ENCODE results near the gene ABHD16A. TPM values are rescaled to one million over a fixed set of nuclear protein-coding genes. Genes with fewer than 3 reads are reported as not detected.

Gene ABHD16A
- total RNA-seq, 2 donors from 2014 or later = 38.3 to 39.4 TPM

DNA sequence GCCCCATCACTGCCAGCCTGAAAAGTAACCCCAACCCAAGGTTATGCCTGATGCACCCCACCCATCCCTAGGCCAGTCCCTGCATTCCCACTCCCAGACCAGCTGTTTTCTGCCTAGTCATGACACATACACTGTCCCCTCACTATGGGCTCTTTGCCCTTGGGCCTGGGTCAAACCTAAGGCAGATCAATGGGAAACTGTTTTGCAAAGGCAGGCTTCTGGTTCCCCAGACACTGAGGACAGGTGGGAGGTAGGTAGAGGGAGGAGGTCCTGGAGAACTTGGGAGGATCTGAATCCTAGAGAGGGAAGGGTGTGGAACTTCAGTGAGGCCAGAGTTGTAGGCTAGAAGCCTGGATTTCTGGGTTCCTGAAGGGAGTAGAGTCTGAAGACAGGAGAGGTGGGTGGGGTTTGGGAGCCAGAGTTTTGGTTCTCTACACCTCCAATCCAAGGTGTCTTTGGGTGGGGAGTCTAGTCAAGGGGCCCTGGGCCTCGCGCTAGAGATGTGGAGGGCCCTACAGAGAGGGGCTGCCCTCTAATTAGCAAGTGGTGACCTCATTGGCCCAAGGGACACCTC is 31.2 kb upstream of the ABHD16A start:
- intact Hi-C loops (cut with DNase I) = loop anchor here in 1 of 2 donors (10.0 kb wide), 1 partner anchor 60 kb away; the partner anchor contains the start of gene VARS1
- DNase-seq (ENCODE audit: low spot score) = no peak

GRCh38 chr6:31733734-31734133 is 30.6 kb upstream of the ABHD16A start:
- DNase-seq (ENCODE audit: low spot score) = no peak
- intact Hi-C loops (cut with DNase I) = loop anchor here (1.0 to 10.0 kb wide), 2 partner anchors 20 to 61 kb away; partner anchors contain the start of gene VARS1 (in 1 of the 2)

DNA sequence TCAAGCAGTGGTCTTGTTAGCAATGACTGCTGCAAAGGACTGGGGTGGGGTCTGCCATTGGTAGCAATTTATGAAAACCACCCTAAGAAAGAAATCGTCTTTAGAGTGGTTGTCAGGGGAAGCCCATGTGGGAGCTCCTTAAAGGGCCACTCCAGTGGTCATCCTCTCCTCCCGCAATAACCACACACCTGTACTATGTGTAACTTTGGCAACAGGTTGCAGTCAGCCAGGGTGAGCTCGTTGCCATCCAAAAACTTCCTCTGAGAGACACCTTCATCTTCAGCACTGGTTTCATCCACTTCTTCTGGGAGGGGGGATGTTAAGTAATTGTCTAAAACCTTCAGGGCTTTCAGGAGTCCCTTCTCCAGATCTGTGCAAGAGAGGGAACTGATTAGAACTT is 28.9 kb upstream of the ABHD16A start:
- DNase-seq (ENCODE audit: low spot score) = no peak
- intact Hi-C loops (cut with DNase I) = loop anchor here in 1 of 2 donors (10.0 kb wide), 1 partner anchor 63 kb away; the partner anchor contains the start of gene VARS1

DNA sequence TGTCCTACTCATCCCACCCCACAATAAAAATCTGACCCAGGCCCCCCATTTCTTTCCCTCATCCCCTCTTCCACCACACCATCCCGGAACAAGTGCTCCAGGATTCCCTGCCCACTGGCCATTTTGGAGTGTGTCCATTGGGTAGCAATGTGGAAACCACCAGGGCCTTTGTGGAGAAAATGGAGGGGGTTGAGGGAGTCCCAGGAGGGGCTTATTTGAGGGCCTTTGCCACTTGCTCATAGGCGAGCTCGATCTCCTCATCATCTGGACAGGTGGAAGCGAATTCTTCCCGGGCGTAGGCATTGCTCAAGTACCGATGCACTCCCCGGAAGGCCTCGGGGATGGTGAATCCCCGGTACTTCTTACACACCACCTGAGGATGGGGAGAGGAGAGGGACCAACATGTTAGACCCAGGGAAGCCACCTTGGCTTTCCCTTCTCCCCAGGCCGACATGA is 27.5 kb upstream of the ABHD16A start:
- intact Hi-C loops (cut with DNase I) = loop anchor here in 1 of 2 donors (10.0 kb wide), 1 partner anchor 64 kb away; the partner anchor contains the start of gene VARS1
- no peak for DNase-seq (ENCODE audit: low spot score)

DNA sequence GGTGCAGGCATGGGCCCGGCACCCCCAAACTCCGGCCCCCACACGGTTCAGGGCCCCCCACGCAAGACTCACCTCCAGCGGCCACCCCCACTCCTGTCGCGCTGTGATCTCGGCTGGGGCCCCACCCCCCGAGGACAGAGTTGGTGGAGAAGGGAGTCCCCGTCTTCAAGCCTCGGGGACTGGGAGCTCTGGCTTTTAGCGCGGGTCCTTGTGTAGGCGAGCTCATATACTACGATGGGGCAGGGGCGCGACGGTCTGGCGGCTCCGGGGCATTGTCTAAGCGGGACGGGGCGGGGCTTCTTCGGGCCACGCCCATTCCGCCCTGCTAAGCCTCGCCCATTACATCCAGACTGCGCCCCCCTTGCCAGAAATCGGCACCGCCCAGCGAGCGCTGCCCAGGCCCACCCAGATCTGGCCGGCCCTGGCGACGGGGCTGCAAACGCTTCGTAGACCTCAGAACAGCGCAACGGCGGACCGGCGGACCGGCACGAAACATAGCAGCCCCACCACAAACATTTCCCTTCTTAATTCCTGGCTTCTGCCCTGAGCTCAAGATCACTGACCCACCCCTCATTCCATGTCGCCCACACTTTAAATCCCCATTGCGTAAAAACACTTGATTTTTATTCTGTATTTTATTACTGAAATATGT is 27.0 kb upstream of the ABHD16A start:
- DNase-seq (ENCODE audit: low spot score) = peak; percentile 97
- intact Hi-C loops (cut with DNase I) = loop anchor here (10.0 kb wide), 2 partner anchors 65 to 725 kb away; partner anchors contain the start of gene VARS1 (in 2 of the 2)

- intact Hi-C loops (cut with DNase I) = loop anchor here in 1 of 2 donors (10.0 kb wide), 2 partner anchors 65 to 725 kb away; partner anchors contain the start of gene VARS1
- DNase-seq (ENCODE audit: low spot score) = peak; percentile 98
Observed at GRCh38 chr6:31729515-31729978, 26.4 kb upstream of the ABHD16A start.

GRCh38 chr6:31728767-31729514 is 25.8 kb upstream of the ABHD16A start, which contains the start of gene DDAH2:
Gene DDAH2, minus strand, starts transcription at chr6:31729299. Its CDS starts 138 bp downstream, at chr6:31729161.
- intact Hi-C loops (cut with DNase I) = loop anchor here in 1 of 2 donors (10.0 kb wide), 2 partner anchors 66 to 724 kb away; partner anchors contain the start of gene VARS1
- DNase-seq (ENCODE audit: low spot score) = peak; percentile 85

DNA sequence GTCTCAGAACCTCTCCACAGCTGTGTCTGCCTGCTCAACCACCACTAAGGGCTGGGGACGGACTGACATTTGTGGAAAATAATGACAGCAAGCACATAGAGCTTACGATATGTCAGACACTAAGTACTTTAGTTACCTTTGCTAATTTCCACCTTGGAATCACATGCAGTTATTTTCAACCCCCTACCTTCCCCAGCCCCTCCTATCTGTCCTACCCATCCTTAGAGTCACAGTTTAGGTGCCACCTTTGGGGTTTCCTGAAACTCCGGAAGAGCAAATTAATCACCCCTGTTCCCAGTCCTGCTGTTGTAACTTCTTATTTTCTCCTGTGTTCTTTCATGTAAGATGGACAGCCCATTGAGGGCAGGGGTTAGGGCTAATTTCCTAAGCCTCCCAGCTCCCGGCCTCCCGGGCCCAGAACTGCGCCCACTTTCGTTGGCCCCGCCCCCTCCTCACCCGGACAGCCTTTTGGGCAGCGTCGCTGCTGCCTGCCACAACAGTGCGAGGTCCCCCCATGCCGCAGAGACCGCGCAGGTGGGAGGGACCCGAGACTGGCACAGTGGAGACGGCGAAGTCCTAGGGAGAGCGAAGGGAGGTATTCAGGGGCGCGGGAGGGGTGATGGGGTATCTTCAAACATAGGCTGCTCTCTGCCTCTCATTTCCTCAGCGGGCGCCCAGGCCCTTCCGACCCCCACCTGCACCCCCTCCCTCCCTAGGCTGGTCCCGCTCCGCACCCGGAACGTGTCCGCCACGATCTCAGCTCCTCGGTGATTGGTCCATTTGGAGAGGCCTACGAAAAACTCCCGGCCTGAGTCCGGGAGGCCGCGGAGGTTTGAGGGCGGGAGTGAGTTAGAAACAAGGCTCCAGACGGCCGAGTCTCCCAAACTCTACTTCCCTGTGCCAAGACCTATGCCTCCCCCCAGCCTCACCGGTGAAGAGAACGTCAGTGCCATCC is 24.9 kb upstream of the ABHD16A start:
- DNase-seq (ENCODE audit: low spot score) = no peak

DNA sequence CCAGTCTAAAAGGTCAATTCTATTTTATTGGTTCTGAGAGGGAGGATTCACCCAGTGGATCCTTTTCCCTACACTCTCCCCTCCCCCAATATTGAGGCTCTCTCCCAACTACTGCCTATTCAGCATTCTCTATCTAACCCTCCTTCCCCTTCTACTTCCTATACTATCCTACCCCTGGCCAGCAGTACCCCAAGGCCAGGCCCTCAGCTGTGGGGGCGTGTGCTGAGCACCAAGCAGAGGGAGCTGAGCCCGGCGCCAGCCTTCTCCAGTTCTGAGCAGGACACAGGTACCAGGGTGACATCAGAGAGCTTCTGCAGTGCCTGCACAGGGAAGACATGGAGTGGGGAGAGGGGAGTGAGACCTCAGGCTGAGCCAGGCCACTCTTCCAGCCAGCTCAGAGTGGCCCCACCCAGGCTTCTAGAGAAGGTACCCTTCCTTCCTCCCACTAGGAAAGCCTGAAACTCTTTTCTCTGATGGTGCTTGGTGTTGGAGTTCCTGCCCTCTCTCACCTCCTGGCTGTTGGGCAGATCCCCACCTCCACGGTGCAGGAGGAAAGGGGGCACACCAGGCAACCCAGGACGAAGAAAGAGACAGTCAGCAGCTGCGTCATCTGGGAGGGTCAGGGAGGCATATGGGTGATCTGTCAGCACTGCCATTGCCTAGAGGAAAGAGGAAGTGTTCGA is 24.1 kb upstream of the ABHD16A start:
- intact Hi-C loops (cut with DNase I) = loop anchor here in 1 of 2 donors (10.0 kb wide), 2 partner anchors 68 to 722 kb away; partner anchors contain the start of gene VARS1
- DNase-seq (ENCODE audit: low spot score) = no peak

More for the DNA sequence above, 24.9 kb upstream of the ABHD16A start:
- intact Hi-C loops (cut with DNase I) = loop anchor here in 1 of 2 donors (10.0 kb wide), 2 partner anchors 67 to 723 kb away; partner anchors contain the start of gene VARS1

DNA sequence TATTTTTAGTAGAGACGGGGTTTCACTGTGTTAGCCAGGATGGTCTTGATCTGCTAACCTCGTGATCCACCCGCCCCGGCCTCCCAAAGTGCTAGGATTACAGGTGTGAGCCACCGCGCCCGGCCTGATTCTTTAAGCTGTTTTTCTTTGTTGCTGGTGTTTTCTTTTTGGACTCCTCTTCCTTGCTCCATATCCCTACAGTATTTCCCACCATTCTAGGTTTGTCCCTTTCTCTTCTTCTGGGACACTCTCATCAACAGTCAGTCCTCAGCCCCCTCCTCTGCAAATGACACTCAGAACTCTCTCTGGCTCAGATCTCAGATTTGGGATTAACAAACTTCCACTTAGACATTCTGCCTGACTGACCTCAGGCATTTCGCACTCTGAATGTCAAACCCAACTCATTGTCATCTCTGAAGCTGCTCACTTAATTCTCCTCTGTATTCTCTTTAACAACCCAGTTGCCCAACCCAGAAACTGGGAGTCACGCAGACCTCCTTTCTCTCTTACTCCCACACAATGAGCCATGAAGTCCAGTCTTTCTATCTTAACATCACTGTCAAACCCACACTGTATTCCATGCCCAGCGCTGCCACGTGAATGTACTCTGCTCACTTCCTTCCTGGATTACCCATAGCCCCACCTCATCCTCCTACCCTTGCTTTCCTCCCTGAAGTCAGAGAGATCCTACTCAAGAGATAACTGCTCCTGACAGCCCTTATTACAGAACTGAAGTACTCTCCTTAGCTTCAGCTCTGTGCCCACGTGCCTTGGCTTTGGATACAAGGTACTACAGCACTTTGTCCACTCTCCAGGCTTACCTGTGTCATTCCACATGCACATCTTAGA is 22.6 kb upstream of the ABHD16A start:
- no peak for DNase-seq (ENCODE audit: low spot score)
- intact Hi-C loops (cut with DNase I) = loop anchor here in 1 of 2 donors (10.0 kb wide), 2 partner anchors 69 to 721 kb away; partner anchors contain the start of gene VARS1

DNA sequence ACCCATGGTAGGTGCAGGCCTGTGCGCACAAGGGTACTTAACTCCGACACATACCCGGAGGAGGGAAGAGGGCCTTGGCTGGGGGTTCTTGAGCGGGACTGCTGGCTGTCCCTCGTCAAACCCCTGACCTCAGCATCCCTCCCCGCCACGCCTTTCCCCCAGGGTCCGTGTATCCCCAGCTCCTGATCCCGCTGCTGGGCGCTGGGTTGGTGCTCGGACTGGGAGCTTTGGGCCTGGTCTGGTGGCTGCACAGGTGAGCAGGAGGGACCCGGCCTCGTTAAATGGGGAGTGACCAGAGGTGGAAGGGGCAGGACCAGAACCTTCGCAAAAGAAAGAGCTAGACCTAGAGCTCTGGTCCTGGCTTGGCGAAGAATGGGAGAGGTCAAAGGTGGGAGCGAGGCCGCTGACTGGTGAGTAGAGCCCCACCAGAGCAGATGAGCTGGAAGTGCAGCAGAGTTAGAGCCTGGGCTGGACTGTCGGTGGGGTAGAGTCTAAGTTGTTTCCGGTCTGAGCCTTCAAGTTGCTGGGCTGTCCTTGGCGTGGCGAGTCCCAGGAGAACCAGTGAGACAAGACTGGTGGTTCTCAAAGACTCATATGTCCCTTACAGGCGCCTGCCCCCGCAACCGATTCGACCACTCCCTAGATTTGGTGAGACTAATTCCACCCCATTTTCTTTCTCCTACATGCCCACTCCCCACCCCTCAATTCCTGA is 21.0 kb upstream of the ABHD16A start:
- intact Hi-C loops (cut with DNase I) = loop anchor here in 1 of 2 donors (1.0 to 10.0 kb wide), 3 partner anchors 32 to 719 kb away; partner anchors contain the start of gene VARS1
- no peak for DNase-seq (ENCODE audit: low spot score)

DNA sequence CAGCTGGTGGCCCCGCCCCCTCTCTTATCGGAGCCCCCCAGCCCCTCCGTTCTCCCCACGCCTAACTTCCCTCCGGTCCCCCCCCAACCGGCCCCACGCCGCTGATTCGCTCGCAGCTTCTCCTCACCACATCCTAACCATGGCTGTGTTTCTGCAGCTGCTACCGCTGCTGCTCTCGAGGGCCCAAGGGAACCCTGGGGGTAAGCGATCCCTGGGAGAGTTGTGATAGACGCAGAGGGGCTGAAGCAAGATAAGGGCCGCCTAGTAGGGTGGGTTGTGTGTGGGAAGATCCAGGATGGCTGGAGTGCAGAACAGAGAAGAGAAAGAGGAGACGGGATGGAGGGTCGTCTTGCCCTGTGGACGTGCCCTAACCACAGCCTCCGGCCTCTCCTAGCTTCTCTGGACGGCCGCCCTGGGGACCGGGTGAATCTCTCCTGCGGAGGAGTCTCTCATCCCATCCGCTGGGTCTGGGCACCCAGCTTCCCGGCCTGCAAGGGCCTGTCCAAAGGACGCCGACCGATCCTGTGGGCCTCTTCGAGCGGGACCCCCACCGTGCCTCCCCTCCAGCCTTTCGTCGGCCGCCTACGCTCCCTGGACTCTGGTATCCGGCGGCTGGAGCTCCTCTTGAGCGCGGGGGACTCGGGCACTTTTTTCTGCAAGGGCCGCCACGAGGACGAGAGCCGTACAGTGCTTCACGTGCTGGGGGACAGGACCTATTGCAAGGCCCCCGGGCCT is 20.3 kb upstream of the ABHD16A start, which contains the start of gene MPIG6B:
TSS of gene MPIG6B (plus strand) at position 129 of the 735 bp plus-strand sequence. CDS start at position 140, 11 bp downstream.
- no peak for DNase-seq (ENCODE audit: low spot score)
- intact Hi-C loops (cut with DNase I) = loop anchor here in 1 of 2 donors (1.0 to 10.0 kb wide), 3 partner anchors 33 to 719 kb away; partner anchors contain the start of gene VARS1

DNA sequence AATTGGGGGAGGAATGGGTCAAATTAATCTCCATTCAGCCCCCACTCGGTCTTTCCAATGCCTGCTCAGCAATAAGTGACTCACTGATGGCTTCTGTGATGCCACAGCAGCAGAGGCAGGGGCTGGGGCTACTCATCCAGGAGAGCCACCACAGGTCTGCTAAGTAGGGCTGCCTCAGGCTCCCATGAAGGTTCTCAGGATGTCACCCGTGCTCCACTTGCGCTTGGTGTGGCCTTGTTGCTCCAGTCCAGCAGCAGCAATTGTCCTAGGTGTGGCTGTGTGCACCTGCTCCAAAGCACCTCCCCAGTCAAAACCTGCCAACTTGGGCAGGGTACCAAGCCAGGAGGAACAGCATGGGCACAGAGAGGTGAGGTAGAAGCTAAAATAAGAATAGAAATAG is 19.0 kb upstream of the ABHD16A start:
- intact Hi-C loops (cut with DNase I) = loop anchor here in 1 of 2 donors (10.0 kb wide), 2 partner anchors 73 to 717 kb away; partner anchors contain the start of gene VARS1
- DNase-seq (ENCODE audit: low spot score) = no peak

GRCh38 chr6:31721351-31722020 is 18.4 kb upstream of the ABHD16A start, which contains the start of gene LY6G6C:
Gene LY6G6C, minus strand, starts transcription at chr6:31721746. Its CDS starts 67 bp downstream, at chr6:31721679.
- intact Hi-C loops (cut with DNase I) = loop anchor here in 1 of 2 donors (10.0 kb wide), 2 partner anchors 73 to 717 kb away; partner anchors contain the start of gene VARS1
- DNase-seq (ENCODE audit: low spot score) = no peak

Measured in posterior vena cava (tissue), 2 donors.